HCT116 (cell line): ENCODE results near the gene F10. TPM values are rescaled to one million over a fixed set of nuclear protein-coding genes. Genes with fewer than 3 reads are reported as not detected.
A peak's percentile ranks its signal among the peaks of the same experiment; 100 is the strongest.

Source experiments
- ATAC-seq: fragments of 200-7000 bp; cut with Tn5 transposase; 2 replicates; pipeline ENCODE4 v1.9.1; 2020; ENCODE audit warnings: mild to moderate bottlenecking, moderate library complexity
- BruUV-seq: library from RNA; stranded (reverse); fragments of 400-500 nt; replicated peaks from 2 replicates; lab custom pipeline; 2021; lab: Mats Ljungman, UMichigan
- CTCF ChIA-PET: fragments of 300-600 bp; sonication (Branson Sonifier 250); formaldehyde crosslinking; loops from one replicate; lab custom pipeline; 2021; ENCODE audit warnings: antibody characterized with exemption; lab: Charles Lee
- POLR2A ChIA-PET: fragments of 300-600, 350-600 bp; sonication (Branson Sonifier 250); formaldehyde crosslinking; loops from one replicate; lab custom pipeline; 2021; ENCODE audit warnings: antibody characterized with exemption; lab: Charles Lee
- RAD21 ChIA-PET, 2 experiments: fragments of 300-600 bp; sonication (Branson Sonifier 250); formaldehyde crosslinking; loops; one replicate each; lab custom pipeline; 2023; ENCODE audit warnings: low total read pairs in 2 of 2; ENCODE audit not compliant: uncharacterized antibody in 2 of 2, unreplicated experiment in 2 of 2, low non-redundant PET in 1 of 2; lab: Charles Lee
- DNase-seq: peaks from one replicate; pipeline ENCODE4 v3.0.0-alpha.2; 2010; ENCODE audit warnings: low read depth, low spot score
- H2AFZ ChIP-seq: fragments of 200-600 bp; shearing (Covaris generic), sonication (generic); 2 replicates; pipeline ENCODE4 v1.6.1; 2017; ENCODE audit warnings: low read depth, mixed run types, mixed read lengths, antibody characterized with exemption, low read length; ENCODE audit not compliant: poor library complexity, severe bottlenecking
- H3K27ac ChIP-seq: 2 replicates; pipeline ENCODE4 v1.5.1; 2012; ENCODE audit warnings: low read depth, low read length
- H3K27me3 ChIP-seq: fragments of 200-600 bp; sonication (generic); 2 replicates; pipeline ENCODE4 v1.6.1; 2016; ENCODE audit warnings: mixed run types, low read length, mixed read lengths; ENCODE audit not compliant: insufficient read depth
- H3K36me3 ChIP-seq, 2 experiments: fragments of 200-500 bp in 1 of 2; fragments of 200-600 bp in 1 of 2; sonication (Bioruptor generic) in 1 of 2; sonication (generic) in 1 of 2; 2 replicates each; pipeline versions ENCODE4 v1.5.1 to v1.6.1; 2014 to 2016; ENCODE audit warnings: low read length in 2 of 2, inconsistent platforms in 1 of 2, mixed read lengths in 1 of 2, mixed run types in 1 of 2; ENCODE audit not compliant: insufficient read depth in 2 of 2, control insufficient read depth in 1 of 2
- H3K4me1 ChIP-seq, 2 experiments: fragments of 200-600 bp in 1 of 2; sonication (generic) in 1 of 2; 2 replicates each; pipeline versions ENCODE4 v1.5.1 to v1.6.1; 2012 to 2017; ENCODE audit warnings: low read length in 2 of 2, inconsistent platforms in 1 of 2, mild to moderate bottlenecking in 1 of 2, mixed read lengths in 1 of 2, mixed run types in 1 of 2, moderate library complexity in 1 of 2; ENCODE audit not compliant: insufficient read depth in 2 of 2, control insufficient read depth in 1 of 2
- H3K4me2 ChIP-seq: fragments of 200-600 bp; sonication (generic); 2 replicates; pipeline ENCODE4 v1.6.1; 2017; ENCODE audit warnings: mixed run types, low read length, mixed read lengths
- H3K4me3 ChIP-seq, 2 experiments: fragments of 200-600 bp in 1 of 2; sonication (generic) in 1 of 2; replicated peaks in 1 of 2; 2 replicates each; pipeline ENCODE4 v1.5.1; 2011 to 2016; ENCODE audit warnings: low read length in 2 of 2, control low read depth in 1 of 2, low read depth in 1 of 2, mild to moderate bottlenecking in 1 of 2, mixed read lengths in 1 of 2, mixed run types in 1 of 2
- H3K79me2 ChIP-seq: fragments of 200-600 bp; sonication (generic); 2 replicates; pipeline ENCODE4 v1.6.1; 2017; ENCODE audit warnings: mild to moderate bottlenecking, mixed run types, low read length, moderate library complexity, mixed read lengths; ENCODE audit not compliant: insufficient read depth
- H3K9ac ChIP-seq: fragments of 200-600 bp; sonication (generic); 2 replicates; pipeline ENCODE4 v1.6.1; 2016; ENCODE audit warnings: low read length, mixed read lengths
- H3K9me2 ChIP-seq: fragments of 200-600 bp; sonication (generic), shearing (Covaris generic); 2 replicates; pipeline ENCODE4 v1.6.1; 2017; ENCODE audit warnings: mixed run types, mild to moderate bottlenecking, moderate library complexity; ENCODE audit not compliant: insufficient read depth
- H3K9me3 ChIP-seq, 2 experiments: fragments of 200-500 bp in 1 of 2; fragments of 200-600 bp in 1 of 2; sonication (Bioruptor generic) in 1 of 2; sonication (generic) in 1 of 2; 2 replicates each; pipeline ENCODE4 v1.6.1; 2014 to 2017; ENCODE audit warnings: low read length in 2 of 2, mixed read lengths in 2 of 2, inconsistent platforms in 1 of 2, low read depth in 1 of 2, mild to moderate bottlenecking in 1 of 2, mixed run types in 1 of 2, moderate library complexity in 1 of 2; ENCODE audit not compliant: control insufficient read depth in 1 of 2, insufficient read depth in 1 of 2
- H4K20me1 ChIP-seq: fragments of 200-600 bp; sonication (generic), shearing (Covaris generic); 2 replicates; pipeline ENCODE4 v1.6.1; 2017; ENCODE audit warnings: mixed run types, mild to moderate bottlenecking, moderate library complexity; ENCODE audit not compliant: insufficient read depth
- CBX3 ChIP-seq: IDR thresholded peaks from 2 replicates; pipeline ENCODE4 v1.6.1; 2012; ENCODE audit warnings: low read depth
- CEBPB ChIP-seq: IDR thresholded peaks from 2 replicates; pipeline ENCODE4 v1.6.1; 2012; ENCODE audit warnings: low read depth
- EGR1 ChIP-seq: IDR thresholded peaks from 2 replicates; pipeline ENCODE4 v1.6.1; 2012; ENCODE audit warnings: low read depth
- EZH2 ChIP-seq: fragments of 200-600 bp; sonication (generic); IDR thresholded peaks from 2 replicates; pipeline ENCODE4 v1.6.1; 2017; ENCODE audit warnings: antibody characterized with exemption, mixed run types
- EZH2phosphoT487 ChIP-seq: fragments of 200-600 bp; IDR thresholded peaks from 2 replicates; pipeline ENCODE4 v1.6.1; 2018; ENCODE audit warnings: antibody characterized with exemption, borderline replicate concordance
- POLR2A ChIP-seq: IDR thresholded peaks from 2 replicates; pipeline ENCODE4 v1.7.0; 2011; ENCODE audit warnings: borderline replicate concordance; ENCODE audit not compliant: insufficient read depth, insufficient read length; ENCODE audit errors: extremely low read depth
- POLR2AphosphoS5 ChIP-seq: IDR thresholded peaks from 2 replicates; pipeline ENCODE4 v1.6.1; 2011; ENCODE audit warnings: mild to moderate bottlenecking, low read depth, low read length, moderate library complexity
- SRF ChIP-seq: IDR thresholded peaks from 2 replicates; pipeline ENCODE4 v1.6.1; 2012; ENCODE audit warnings: low read depth
- TCF7L2 ChIP-seq: IDR thresholded peaks from 2 replicates; pipeline ENCODE4 v1.7.0; 2011; ENCODE audit warnings: borderline replicate concordance, inconsistent platforms; ENCODE audit not compliant: insufficient read depth, insufficient read length; ENCODE audit errors: extremely low read depth
- ZNF274 ChIP-seq: fragments of 200-500 bp; sonication (Bioruptor generic); IDR thresholded peaks from 2 replicates; pipeline ENCODE4 v1.6.1; 2014; ENCODE audit warnings: mild to moderate bottlenecking, low read depth, low read length, inconsistent platforms
- intact Hi-C: fragments of 100-400 bp; cut with micrococcal nuclease; formaldehyde crosslinking; loops from 2 replicates; pipeline ENCODE4 v1.10.0; 2022
- total RNA-seq: library from RNA; stranded (reverse); gene quantifications from one replicate; pipeline ENCODE4 v1.2.1, GENCODE V29; 2021; ENCODE audit not compliant: unreplicated experiment
- TF ChIP-seq, protein P1 (sequence below), 3 experiments: fragments of 200-600 bp in 1 of 3; sonication (generic) in 1 of 3; IDR thresholded peaks in 2 of 3; conservative IDR thresholded peaks in 1 of 3; 2 replicates each; pipeline ENCODE4 v1.5.1; 2012 to 2017; ENCODE audit warnings: low read depth in 2 of 3, low read length in 2 of 3, antibody characterized with exemption in 1 of 3, borderline replicate concordance in 1 of 3, control low read depth in 1 of 3, mild to moderate bottlenecking in 1 of 3, mixed read lengths in 1 of 3, mixed run types in 1 of 3, moderate library complexity in 1 of 3; ENCODE audit not compliant: insufficient read depth in 1 of 3
- TF ChIP-seq, protein P2 (sequence below): IDR thresholded peaks from 2 replicates; pipeline ENCODE4 v1.6.1; 2011; ENCODE audit warnings: mild to moderate bottlenecking, low read length, moderate library complexity; ENCODE audit not compliant: insufficient replicate concordance; ENCODE audit errors: extremely low read depth

Gene F10
- total RNA-seq, 1 experiment from 2014 or later = 4.0 TPM

DNA sequence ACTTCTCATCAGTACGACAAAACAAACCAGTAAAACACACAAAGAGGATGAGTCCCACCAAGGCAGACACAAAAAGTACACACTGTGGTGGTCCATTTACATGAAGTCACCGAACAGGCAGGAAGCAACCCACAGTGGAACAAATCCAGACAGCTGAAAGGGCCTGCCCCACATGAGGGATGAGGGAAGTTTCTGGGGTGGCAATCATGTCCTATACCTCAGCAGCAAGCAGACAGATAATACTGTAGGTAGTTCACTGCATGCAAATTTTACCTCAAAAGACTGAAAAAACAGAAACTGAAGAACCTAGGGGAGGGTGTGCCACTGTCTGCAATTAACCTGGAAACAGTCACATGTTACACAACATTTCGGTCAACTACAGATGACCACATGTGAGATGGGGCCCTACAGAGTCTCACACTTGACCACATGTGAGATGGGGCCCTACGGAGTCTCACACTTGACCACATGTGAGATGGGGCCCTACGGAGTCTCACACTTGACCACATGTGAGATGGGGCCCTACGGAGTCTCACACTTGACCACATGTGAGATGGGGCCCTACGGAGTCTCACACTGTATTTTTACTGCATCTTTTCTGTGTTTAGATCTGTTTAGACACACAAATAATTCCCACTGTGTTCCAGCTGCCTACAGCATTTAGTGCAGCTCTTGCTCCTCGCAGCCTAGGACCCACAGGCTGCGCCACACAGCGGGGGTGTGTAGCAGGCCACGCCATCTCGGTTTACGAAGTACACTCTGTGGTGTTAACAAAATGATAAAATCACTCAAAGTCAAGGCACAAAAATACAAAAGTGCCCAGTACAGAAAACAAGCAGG lies 63.7 kb downstream of the F10 start:
- H3K4me1 ChIP-seq = peaks cover 21 to 30% of the 10 kb centered on the region in 2 experiments
- no peak for DNase-seq
- peak overlapping the region; percentile 58 for H3K27ac ChIP-seq
- no peak for TF ChIP-seq SRF
- TF ChIP-seq, protein P1, sequence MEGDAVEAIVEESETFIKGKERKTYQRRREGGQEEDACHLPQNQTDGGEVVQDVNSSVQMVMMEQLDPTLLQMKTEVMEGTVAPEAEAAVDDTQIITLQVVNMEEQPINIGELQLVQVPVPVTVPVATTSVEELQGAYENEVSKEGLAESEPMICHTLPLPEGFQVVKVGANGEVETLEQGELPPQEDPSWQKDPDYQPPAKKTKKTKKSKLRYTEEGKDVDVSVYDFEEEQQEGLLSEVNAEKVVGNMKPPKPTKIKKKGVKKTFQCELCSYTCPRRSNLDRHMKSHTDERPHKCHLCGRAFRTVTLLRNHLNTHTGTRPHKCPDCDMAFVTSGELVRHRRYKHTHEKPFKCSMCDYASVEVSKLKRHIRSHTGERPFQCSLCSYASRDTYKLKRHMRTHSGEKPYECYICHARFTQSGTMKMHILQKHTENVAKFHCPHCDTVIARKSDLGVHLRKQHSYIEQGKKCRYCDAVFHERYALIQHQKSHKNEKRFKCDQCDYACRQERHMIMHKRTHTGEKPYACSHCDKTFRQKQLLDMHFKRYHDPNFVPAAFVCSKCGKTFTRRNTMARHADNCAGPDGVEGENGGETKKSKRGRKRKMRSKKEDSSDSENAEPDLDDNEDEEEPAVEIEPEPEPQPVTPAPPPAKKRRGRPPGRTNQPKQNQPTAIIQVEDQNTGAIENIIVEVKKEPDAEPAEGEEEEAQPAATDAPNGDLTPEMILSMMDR (IDR thresholded peaks at IDR 0.05 in 2 of 3, conservative IDR thresholded peaks at IDR 0.05 in 1 of 3; ENCODE audit: borderline replicate concordance in 1 of 3, insufficient read depth in 1 of 3, low read depth in 2 of 3, low read length in 2 of 3) = no peak
- TF ChIP-seq EZH2phosphoT487 = no peak
- no peak for TF ChIP-seq POLR2AphosphoS5
- TF ChIP-seq EZH2 = no peak
- TF ChIP-seq TCF7L2 = no peak
- TF ChIP-seq CBX3 = no peak
- no peak for TF ChIP-seq CEBPB
- TF ChIP-seq, protein P2, sequence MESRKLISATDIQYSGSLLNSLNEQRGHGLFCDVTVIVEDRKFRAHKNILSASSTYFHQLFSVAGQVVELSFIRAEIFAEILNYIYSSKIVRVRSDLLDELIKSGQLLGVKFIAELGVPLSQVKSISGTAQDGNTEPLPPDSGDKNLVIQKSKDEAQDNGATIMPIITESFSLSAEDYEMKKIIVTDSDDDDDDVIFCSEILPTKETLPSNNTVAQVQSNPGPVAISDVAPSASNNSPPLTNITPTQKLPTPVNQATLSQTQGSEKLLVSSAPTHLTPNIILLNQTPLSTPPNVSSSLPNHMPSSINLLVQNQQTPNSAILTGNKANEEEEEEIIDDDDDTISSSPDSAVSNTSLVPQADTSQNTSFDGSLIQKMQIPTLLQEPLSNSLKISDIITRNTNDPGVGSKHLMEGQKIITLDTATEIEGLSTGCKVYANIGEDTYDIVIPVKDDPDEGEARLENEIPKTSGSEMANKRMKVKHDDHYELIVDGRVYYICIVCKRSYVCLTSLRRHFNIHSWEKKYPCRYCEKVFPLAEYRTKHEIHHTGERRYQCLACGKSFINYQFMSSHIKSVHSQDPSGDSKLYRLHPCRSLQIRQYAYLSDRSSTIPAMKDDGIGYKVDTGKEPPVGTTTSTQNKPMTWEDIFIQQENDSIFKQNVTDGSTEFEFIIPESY = no peak
- TF ChIP-seq EGR1 = no peak
- TF ChIP-seq POLR2A = no peak
- TF ChIP-seq ZNF274 = no peak
- TF ChIP-seq, all 23 proteins: peak for 0
- Histone ChIP-seq H3K27me3 (no peaks in the 10 kb centered on the region), H3K9me3 (no peaks in the 10 kb centered on the region), H3K9ac (peak overlapping the region; percentile 58), H3K79me2 (peaks cover 44% of the 10 kb centered on the region), H4K20me1 (no peaks in the 10 kb centered on the region; the same call in 1 of the 2 replicates), H3K9me2 (no peaks in the 10 kb centered on the region), H3K4me3 (no peak overlapping the region), H3K4me2 (peak overlapping the region; percentile 78; the same call in 1 of the 2 replicates), H3K36me3 (peaks cover 40 to 52% of the 10 kb centered on the region in 2 experiments), H2AFZ (no peak overlapping the region)
- ChIA-PET CTCF (interaction anchor here (1.0 kb wide), 1 partner anchor 255 kb away, joined by 3 read pairs; no protein-coding TSS in a partner anchor), POLR2A (interaction anchor here (1.6 kb wide), 1 partner anchor 23 kb away, joined by 7 read pairs; the partner anchor contains the start of genes CUL4A and PCID2), RAD21 (no interaction called here)
- no TSS peak for BruUV-seq
- ATAC-seq = no peak
- intact Hi-C loops = no loop called here
